Ishikawa (cell line): Measurements from ENCODE around the gene CD58.

ENCODE experiments used
- CEBPB ChIP-seq: IDR thresholded peaks from 2 replicates; pipeline ENCODE4 v1.6.1; 2012
- CREB1 ChIP-seq: IDR thresholded peaks from 2 replicates; pipeline ENCODE4 v1.6.1; 2012; ENCODE audit warnings: low read depth
- EGR1 ChIP-seq: IDR thresholded peaks from 2 replicates; pipeline ENCODE4 v1.6.1; 2012
- EP300 ChIP-seq: IDR thresholded peaks from 2 replicates; pipeline ENCODE4 v1.6.1; 2012; ENCODE audit warnings: borderline replicate concordance
- FOXM1 ChIP-seq: IDR thresholded peaks from 2 replicates; pipeline ENCODE4 v1.6.1; 2012; ENCODE audit warnings: low read depth, borderline replicate concordance
- MAX ChIP-seq: IDR thresholded peaks from 2 replicates; pipeline ENCODE4 v1.6.1; 2012
- NFIC ChIP-seq: IDR thresholded peaks from 2 replicates; pipeline ENCODE4 v1.6.1; 2012
- RAD21 ChIP-seq: IDR thresholded peaks from 2 replicates; pipeline ENCODE4 v1.6.1; 2012; ENCODE audit warnings: low read depth
- TAF1 ChIP-seq: IDR thresholded peaks from 2 replicates; pipeline ENCODE4 v1.6.1; 2012; ENCODE audit warnings: low read depth, mild to moderate bottlenecking
- TCF12 ChIP-seq: IDR thresholded peaks from 2 replicates; pipeline ENCODE4 v1.6.1; 2012; ENCODE audit warnings: low read depth
- TEAD4 ChIP-seq: IDR thresholded peaks from 2 replicates; pipeline ENCODE4 v1.6.1; 2012
- USF1 ChIP-seq: IDR thresholded peaks from 2 replicates; pipeline ENCODE4 v1.6.1; 2012
- YY1 ChIP-seq: IDR thresholded peaks from 2 replicates; pipeline ENCODE4 v1.6.1; 2012; ENCODE audit warnings: low read depth
- ZBTB7A ChIP-seq: IDR thresholded peaks from 2 replicates; pipeline ENCODE4 v1.6.1; 2012; ENCODE audit warnings: low read depth
- TF ChIP-seq, protein P1 (sequence below): IDR thresholded peaks from 2 replicates; pipeline ENCODE4 v1.6.1; 2012; ENCODE audit warnings: low read depth, mild to moderate bottlenecking

CD58 gene

DNA sequence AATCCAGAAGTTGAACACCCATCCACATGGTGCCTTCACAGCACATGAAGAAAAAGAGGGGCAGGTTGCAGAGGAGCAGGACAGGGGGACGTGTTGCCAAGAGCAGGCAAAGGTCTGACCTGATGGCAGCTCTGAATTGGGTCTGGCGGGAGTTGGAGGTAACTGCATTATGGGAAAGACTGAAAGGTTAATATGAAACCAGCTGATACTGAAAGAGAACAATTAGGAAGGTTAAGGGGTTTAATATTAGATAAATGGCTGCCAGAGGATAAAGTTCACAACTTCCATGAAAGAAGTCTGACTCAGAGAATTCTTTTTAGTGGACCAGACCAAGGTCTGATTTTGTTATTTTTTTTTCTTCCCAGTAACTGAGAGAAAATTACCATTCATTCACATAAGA is 76.1 kb downstream of the CD58 start:
- TF ChIP-seq USF1 (no peak), EP300 (no peak), EGR1 (no peak), CEBPB (no peak), CREB1 (no peak), ZBTB7A (no peak), TEAD4 (no peak), RAD21 (no peak), TCF12 (no peak), YY1 (no peak), NFIC (no peak), FOXM1 (no peak), TAF1 (no peak), MAX (no peak)
- TF ChIP-seq, protein P1, sequence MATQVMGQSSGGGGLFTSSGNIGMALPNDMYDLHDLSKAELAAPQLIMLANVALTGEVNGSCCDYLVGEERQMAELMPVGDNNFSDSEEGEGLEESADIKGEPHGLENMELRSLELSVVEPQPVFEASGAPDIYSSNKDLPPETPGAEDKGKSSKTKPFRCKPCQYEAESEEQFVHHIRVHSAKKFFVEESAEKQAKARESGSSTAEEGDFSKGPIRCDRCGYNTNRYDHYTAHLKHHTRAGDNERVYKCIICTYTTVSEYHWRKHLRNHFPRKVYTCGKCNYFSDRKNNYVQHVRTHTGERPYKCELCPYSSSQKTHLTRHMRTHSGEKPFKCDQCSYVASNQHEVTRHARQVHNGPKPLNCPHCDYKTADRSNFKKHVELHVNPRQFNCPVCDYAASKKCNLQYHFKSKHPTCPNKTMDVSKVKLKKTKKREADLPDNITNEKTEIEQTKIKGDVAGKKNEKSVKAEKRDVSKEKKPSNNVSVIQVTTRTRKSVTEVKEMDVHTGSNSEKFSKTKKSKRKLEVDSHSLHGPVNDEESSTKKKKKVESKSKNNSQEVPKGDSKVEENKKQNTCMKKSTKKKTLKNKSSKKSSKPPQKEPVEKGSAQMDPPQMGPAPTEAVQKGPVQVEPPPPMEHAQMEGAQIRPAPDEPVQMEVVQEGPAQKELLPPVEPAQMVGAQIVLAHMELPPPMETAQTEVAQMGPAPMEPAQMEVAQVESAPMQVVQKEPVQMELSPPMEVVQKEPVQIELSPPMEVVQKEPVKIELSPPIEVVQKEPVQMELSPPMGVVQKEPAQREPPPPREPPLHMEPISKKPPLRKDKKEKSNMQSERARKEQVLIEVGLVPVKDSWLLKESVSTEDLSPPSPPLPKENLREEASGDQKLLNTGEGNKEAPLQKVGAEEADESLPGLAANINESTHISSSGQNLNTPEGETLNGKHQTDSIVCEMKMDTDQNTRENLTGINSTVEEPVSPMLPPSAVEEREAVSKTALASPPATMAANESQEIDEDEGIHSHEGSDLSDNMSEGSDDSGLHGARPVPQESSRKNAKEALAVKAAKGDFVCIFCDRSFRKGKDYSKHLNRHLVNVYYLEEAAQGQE: no peak

DNA sequence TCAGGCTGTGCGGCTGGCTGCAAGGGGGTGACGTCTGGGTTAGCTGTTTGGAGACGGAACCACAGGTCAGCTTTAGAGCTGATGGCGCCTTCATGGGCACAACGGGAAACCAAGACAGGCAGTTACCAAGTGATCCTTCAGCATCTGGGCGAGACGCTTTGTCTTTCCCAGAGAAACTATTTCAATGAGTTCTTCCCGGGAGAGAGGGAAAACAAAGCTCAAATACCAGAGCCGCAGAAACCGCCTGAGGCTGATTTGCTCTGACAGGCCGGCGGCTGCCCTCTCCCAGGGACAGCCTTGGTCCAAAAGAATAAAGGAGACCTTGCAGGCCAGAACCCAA is 76.5 kb downstream of the CD58 start:
- no peak for TF ChIP-seq ZBTB7A
- TF ChIP-seq, protein P1: no peak
- no peak for TF ChIP-seq TAF1

GRCh38 chr1:116493484-116494352 is 77.1 kb downstream of the CD58 start:
- TF ChIP-seq TAF1 (no peak), EGR1 (no peak), CEBPB (no peak), NFIC (no peak), ZBTB7A (no peak), EP300 (no peak), USF1 (no peak), YY1 (no peak), TEAD4 (no peak), CREB1 (no peak)
- TF ChIP-seq, protein P1: no peak

GRCh38 chr1:116493036-116493435 is 77.8 kb downstream of the CD58 start:
- TF ChIP-seq EP300 (no peak), EGR1 (no peak), USF1 (no peak)

GRCh38 chr1:116492358-116492811 is 78.4 kb downstream of the CD58 start:
- TF ChIP-seq NFIC (no peak), USF1 (no peak), ZBTB7A (no peak), TCF12 (no peak), MAX (no peak), TEAD4 (no peak), EP300 (no peak)
- TF ChIP-seq, protein P1: no peak
